ENCODE measurements around the gene ZNF507. TPM values are rescaled to one million over a fixed set of nuclear protein-coding genes. Genes with fewer than 3 reads are reported as not detected.
"Not testable (repeated sequence)": the region's sequence is repeated elsewhere in the genome, so short reads cannot be mapped to it uniquely, and the experiment has no call there.

Gene ZNF507
- total RNA-seq, 1 donor from 2014 or later, result 18.6 TPM

DNA sequence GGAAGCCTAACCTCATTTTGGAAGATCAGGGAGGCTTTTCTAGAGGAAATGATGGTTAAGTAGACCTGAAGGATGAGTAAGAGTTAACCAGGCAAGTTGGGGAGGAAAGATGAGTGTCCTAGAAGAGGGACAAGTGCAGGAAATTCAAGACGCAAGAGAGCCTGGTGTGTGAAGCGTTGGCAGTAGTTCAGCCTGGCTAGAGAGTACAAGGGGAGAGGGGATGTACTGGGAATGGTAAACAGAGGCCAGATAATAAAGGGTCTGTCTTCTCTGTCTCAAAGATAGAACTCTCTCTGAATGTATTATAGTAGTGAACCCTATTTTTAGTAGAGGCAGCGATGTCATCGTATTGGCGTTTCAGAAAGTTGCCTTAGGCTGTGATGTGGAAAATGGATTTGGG lies 69.8 kb downstream of the ZNF507 start:
- no peak for DNase-seq

DNA sequence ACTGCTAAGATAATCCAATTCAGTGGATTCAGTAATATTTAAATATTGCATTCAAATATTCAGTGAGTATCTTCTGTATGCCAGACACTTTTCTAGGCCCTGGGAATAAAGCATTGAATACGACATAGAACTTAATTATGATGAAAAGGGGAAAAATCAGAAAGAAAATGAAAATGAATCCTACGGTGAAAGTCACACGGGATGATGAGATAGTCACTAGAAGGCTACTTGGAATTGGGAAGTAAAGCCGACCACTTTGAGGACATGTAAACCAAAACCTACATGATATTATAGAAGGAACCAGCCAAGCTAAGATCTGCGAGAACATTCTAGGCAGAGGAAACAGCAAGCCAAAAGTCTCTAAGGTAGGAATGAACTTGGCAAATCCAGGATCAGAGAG lies 70.3 kb downstream of the ZNF507 start:
- DNase-seq, result no peak

DNA sequence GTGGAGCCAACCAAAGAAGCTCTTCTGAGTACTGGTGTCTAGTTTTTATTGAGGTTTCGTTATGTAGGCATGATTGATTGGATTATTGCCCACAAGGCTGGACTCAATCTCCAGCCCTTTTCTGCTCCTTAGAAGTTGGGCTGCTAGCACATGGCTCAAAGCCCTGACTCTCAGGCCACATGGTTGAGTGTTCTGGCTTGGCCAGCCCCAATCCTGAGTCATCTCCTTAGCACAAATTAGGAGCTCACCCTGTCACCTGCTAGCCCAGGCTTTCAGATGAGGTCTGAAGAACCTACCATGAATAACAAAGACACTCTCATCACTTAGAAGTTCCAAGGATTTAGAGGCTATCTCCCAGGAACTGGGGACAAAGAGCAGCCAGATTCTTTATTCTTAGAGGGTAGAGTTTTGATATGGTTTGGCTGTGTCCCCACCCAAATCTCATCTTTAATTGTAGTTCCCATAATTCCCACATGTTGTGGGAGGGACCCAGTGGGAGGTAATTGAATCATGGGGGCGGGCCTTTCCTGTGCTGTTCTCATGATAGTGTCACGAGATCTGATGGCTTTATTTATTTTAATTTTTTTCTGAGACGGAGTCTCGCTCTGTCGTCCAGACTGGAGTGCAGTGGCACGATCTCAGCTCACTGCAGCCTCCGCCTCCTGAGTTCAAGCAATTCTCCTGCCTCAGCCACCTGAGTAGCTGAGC lies 71.5 kb downstream of the ZNF507 start:
- DNase-seq, result no peak

DNA sequence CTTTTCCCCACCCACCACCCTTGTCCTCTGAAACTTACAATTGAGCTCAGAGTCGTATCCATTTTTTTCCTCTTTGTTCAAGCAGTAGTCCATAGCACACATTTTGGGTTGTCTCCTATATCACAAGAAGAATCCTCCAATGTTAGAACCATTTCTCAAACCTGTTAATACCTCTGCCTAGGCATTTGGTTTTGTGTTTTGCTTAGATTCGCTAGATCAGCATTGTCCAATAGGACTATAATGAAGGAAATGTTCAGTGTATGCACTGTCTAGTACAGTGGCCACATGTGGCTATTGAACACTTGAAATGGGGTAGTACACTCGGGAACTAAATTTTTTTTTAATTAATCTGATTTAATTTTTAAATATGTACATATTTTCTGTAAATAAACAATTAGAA lies 72.7 kb downstream of the ZNF507 start:
- no peak for DNase-seq

DNA sequence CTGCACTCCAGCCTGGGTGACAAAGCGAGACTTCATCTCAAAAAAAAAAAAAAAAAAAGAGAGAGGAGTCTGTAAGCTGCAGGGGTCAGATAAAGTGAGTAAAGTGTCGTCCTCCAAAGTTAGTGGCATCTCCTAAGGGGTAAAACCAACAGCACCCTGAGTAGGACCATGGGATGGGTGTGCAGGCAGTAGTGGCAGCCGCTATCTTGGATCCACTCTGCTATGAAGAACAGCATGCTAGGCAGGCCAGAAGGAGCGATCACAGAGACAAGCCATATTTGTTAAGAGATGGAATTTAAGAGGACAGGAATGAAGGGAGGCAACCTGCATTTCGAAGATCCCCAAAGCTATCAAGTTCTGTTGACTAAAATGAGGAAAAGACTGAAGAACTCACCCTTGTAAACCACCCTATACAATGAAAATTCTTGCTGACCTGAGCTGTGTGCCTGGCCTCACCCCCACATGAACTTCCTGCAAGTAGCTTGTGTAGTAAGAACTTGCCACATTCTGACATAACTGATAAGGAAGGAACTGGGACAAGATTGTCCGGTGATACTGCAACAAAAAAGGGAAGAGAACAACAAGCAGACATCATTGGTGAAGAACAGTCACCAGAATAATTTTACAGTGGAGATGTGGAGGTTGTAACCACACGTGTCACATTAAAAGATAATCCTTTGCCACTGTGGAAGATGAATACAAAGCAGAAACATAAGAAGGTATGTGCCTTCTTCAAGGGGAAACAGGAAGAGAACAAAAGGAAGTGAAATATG lies 76.4 kb downstream of the ZNF507 start:
- no peak for DNase-seq

DNA sequence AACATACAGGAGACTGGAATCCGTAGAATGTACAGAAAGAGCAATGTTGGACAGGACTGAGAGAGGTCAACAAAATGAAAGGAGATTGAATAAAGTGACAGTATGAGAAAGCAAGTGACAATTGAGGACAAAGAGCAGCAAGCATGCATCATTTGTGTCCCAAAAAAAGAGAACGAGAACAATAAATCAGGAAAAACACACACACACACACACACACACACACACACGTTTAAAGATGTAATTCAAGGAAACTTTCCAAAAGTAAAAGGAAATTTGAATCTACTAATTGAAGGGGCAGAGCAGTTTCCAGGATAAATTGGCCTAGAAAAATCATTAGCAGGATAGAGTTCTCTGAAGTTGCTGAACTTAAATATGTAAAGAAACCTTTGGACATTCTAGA lies 77.0 kb downstream of the ZNF507 start:
- no peak for DNase-seq

DNA sequence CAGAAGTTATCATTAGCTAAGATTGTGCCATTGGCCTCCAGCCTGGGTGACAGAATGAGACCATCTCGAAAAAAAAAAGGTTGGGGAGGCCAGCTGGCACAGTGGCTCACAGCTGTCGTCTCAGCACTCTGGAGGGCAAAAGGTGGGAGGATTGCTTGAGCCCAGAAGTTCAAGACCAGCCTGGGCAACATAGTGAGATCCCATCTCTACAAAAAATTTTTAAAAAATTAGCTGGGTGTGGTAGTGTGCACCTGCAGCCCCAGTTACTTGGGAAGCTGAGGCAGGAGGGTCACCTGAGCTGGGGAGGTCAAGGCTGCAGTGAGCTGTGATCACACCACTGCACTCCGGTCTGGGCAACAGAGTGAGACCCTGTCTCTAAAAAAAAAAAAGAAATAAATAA lies 78.5 kb downstream of the ZNF507 start:
- not testable (repeated sequence) for DNase-seq

DNA sequence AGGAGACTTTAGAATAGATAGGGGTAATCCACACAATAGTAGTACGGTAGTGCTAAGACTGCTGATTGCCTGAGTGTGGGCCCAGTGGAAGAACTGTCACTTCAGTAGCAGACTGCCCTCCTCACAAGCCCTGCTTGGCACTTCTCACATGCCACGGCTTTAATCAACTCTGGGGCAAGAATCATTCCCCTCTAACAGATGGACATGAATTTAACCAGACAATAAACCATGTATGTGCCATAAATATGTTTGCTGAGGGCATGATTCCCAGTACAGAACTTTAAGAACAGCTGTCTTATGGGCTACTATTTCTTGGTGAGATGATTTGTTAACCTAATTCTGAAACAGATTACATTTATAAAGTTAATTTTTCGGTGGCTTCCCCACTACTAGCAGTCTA lies 82.1 kb downstream of the ZNF507 start:
- no peak for DNase-seq

DNA sequence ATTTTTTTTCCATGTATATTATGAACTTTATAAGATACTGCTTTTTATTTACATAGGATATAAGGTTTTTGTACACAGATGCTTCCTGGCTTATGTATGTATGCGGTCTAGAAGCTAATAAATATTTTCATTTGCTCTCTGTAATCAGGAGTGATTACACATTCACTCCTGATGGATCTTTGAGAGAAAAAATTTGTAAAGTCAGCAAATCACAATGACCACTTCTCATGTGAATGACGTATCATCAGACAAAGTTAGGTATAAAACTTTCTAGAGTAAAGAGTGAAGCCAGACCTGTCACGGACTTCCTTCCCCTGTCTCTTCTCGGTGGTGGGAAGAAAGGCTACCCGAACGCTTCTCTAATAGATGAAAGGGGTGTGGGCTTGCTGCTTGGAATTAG lies 91.3 kb downstream of the ZNF507 start:
- no peak for DNase-seq

DNA sequence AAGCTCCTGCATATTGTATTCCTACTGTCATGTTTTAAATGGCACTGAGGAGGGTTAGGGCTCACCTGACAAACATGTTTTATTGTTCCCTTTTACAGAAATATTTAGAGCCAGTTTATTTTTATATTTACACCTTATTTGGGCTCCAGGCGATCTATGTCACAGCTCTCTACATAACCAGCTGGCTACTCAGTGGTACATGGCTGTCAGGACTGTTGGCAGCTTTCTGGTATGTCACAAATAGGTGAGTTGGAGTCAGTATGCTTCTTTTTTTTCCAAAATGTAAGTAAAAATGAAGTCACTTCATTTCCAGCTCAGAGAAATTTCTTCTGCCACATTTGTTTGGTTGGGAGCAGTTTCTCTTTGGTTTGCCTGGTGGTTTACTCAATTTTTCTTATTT lies 91.7 kb downstream of the ZNF507 start:
- DNase-seq, result no peak

Other genes with a start within 250 kb of the ZNF507 start
- gene DPY19L3, start 60.2 kb downstream of the ZNF507 start, total RNA-seq, result 29.9 TPM
- gene PDCD5, start 235.6 kb downstream of the ZNF507 start, total RNA-seq, result 38.7 TPM